Endometrial microvascular endothelial cells (primary cell): ENCODE data around the gene CBFA2T3. TPM values are rescaled to one million over a fixed set of nuclear protein-coding genes. Genes with fewer than 3 reads are reported as not detected.
"Not testable (repeated sequence)": the region's sequence is repeated elsewhere in the genome, so short reads cannot be mapped to it uniquely, and the experiment has no call there.

Source experiments
- in situ Hi-C: cut with HindIII; loops from 2 replicates; pipeline ENCODE4 v1.10.0; 2017; ENCODE audit warnings: low sequenced_read_pairs, low pct_unique_long_range_greater_than_20kb; ENCODE audit errors: inconsistent ontology term
- total RNA-seq: library from RNA; depleted of rRNA; stranded (reverse); fragments of >200 nt; gene quantifications from one replicate; pipeline ENCODE4 v1.2.3, GENCODE V29; 2015; ENCODE audit errors: inconsistent ontology term

Gene CBFA2T3
- total RNA-seq, result not detected

GRCh38 chr16:88977018-88977811 lies at the start of gene CBFA2T3:
TSS of gene CBFA2T3 (minus strand) at chr16:88977207. CDS start at chr16:88976807, 400 bp downstream.
- in situ Hi-C loops, result no loop called here

- in situ Hi-C loops, result no loop called here
These were observed 49.2 kb upstream of the CBFA2T3 start for GRCh38 chr16:89026121-89026612.

- in situ Hi-C loops, result no loop called here
These were observed 48.6 kb upstream of the CBFA2T3 start for GRCh38 chr16:89025636-89026035.

GRCh38 chr16:89024546-89025060 lies 47.6 kb upstream of the CBFA2T3 start:
- in situ Hi-C loops, result no loop called here

GRCh38 chr16:89023621-89024511 lies 46.9 kb upstream of the CBFA2T3 start:
- in situ Hi-C loops, result no loop called here

GRCh38 chr16:89023151-89023551 lies 46.1 kb upstream of the CBFA2T3 start:
- in situ Hi-C loops, result no loop called here

- in situ Hi-C loops, result no loop called here
These were observed 45.2 kb upstream of the CBFA2T3 start for GRCh38 chr16:89022051-89022836.

- in situ Hi-C loops, result no loop called here
These were observed 44.1 kb upstream of the CBFA2T3 start for GRCh38 chr16:89020925-89021595.

- in situ Hi-C loops, result no loop called here
These were observed 43.3 kb upstream of the CBFA2T3 start for GRCh38 chr16:89020068-89020924.

- in situ Hi-C loops, result no loop called here
These were observed 42.5 kb upstream of the CBFA2T3 start for GRCh38 chr16:89019511-89019910.

- in situ Hi-C loops, result no loop called here
These were observed 41.5 kb upstream of the CBFA2T3 start for GRCh38 chr16:89018282-89019158.

- in situ Hi-C loops, result no loop called here
These were observed 40.7 kb upstream of the CBFA2T3 start for GRCh38 chr16:89017543-89018281.

- in situ Hi-C loops, result not testable (repeated sequence)
These were observed 39.6 kb upstream of the CBFA2T3 start for GRCh38 chr16:89016561-89016960.

- in situ Hi-C loops, result no loop called here
These were observed 38.4 kb upstream of the CBFA2T3 start for GRCh38 chr16:89015271-89015859.

GRCh38 chr16:89014403-89015230 lies 37.6 kb upstream of the CBFA2T3 start:
- in situ Hi-C loops, result no loop called here
